GM10266 (cell line): ENCODE data around the gene ISYNA1.
"Not testable (repeated sequence)": the region's sequence is repeated elsewhere in the genome, so short reads cannot be mapped to it uniquely, and the experiment has no call there.

ENCODE experiments used
- DNase-seq: peaks from one replicate; pipeline ENCODE4 v3.0.0; 2012; ENCODE audit errors: extremely low spot score
- TF ChIP-seq, protein P1 (sequence below): IDR thresholded peaks from 2 replicates; pipeline ENCODE4 v1.5.1; 2012; ENCODE audit warnings: mild to moderate bottlenecking, low read depth; ENCODE audit not compliant: control insufficient read depth, insufficient read depth; ENCODE audit errors: missing control alignments

Gene ISYNA1

DNA sequence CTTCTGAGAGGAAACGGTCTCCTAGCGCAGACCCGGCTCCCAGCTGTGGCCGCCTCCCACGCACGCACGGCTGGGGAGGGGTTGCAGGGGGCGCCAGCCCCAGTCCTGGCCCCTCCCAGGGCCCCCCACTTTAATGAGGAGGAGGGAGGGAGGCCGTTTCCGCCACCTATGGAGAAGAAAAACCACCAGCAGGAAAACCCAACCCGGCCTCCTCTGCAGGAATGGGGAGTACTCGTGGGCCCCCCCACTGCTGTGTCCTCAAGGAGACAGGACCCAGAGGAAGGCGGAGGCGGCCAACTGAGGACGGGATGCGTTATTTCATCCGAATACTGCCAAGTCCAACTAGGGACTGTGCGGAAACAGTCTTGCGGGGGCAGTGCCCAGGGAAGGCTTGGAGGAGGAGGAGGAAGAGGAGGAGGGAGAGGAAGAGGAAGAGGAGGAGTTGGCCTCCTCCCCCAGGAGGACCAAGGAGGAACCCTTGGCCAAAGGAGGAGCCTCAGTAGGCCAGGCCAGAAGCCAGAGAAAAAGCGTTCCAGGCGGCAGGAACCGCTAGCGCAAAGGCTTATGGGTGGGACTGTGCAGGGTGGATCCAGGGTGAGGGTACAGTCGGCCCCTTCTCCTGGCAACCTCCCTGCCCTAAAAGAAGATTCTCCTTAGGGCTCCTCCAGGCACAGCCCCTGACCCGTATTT lies 22.6 kb downstream of the ISYNA1 start:
- no peak for DNase-seq
- TF ChIP-seq, protein P1, sequence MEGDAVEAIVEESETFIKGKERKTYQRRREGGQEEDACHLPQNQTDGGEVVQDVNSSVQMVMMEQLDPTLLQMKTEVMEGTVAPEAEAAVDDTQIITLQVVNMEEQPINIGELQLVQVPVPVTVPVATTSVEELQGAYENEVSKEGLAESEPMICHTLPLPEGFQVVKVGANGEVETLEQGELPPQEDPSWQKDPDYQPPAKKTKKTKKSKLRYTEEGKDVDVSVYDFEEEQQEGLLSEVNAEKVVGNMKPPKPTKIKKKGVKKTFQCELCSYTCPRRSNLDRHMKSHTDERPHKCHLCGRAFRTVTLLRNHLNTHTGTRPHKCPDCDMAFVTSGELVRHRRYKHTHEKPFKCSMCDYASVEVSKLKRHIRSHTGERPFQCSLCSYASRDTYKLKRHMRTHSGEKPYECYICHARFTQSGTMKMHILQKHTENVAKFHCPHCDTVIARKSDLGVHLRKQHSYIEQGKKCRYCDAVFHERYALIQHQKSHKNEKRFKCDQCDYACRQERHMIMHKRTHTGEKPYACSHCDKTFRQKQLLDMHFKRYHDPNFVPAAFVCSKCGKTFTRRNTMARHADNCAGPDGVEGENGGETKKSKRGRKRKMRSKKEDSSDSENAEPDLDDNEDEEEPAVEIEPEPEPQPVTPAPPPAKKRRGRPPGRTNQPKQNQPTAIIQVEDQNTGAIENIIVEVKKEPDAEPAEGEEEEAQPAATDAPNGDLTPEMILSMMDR: no peak

DNA sequence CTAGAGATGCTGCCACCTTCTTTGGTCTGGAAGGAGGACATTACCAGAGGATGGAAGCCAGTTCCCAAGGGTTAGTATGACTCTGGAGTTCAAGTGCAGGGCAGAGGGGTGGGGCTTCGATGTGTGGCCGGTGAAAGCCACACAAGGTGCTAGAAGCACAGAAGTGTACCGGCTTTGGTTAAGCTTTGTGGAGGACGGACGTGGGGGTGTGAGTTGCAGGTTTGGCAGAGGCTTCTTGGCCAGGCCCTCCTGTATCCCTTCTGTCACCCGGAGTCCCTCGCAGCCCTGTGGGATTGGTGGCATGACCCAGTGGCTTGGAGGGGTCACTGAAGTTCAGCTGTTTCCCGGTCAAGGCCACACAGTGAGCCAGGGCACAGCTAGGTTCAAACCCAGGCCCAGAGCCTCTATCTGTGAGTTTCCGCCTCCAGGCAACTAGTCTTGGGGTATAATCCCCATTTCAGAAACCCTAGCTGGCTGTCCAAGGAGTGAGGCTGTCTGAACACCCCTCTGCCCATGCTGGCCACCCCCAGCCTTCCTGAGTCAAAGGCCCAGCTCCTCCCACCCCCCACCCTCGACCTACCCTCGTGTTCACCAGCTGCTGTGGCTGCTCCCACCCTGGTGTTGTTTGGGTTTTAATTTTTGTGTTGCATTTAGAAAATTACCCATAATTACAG lies 23.3 kb downstream of the ISYNA1 start:
- DNase-seq: no peak
- TF ChIP-seq, protein P1: no peak

DNA sequence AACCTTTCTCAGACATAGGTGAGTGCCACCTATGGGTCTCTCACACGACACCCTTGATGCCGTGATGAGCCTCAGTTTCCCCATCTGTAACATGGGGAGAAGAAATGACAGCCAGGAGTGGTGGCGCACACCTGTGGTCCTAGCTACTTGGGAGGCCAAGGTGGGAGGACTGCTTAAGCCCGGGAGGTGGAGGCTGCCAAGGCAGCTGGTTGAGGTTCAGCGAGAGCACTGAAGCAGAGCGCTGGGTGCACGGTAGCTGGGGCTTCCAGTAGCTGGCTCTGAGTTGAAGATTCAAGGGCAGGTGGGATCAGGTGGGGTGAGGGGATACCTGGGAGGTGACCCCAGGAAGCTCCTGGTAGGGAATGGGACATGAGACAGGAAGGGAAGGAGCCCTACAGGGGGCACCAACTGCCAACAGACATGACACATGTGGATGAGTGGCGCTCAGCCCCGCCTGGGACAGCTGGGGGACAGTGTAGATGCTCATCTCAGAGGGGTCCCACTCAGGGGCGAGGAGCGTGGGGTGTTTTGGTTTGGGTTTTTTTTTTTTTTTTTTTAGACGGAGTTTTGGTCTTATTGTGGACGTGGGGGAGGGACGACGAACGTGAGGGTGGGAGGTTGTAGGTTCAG lies 25.2 kb downstream of the ISYNA1 start:
- TF ChIP-seq, protein P1: no peak
- DNase-seq: no peak

DNA sequence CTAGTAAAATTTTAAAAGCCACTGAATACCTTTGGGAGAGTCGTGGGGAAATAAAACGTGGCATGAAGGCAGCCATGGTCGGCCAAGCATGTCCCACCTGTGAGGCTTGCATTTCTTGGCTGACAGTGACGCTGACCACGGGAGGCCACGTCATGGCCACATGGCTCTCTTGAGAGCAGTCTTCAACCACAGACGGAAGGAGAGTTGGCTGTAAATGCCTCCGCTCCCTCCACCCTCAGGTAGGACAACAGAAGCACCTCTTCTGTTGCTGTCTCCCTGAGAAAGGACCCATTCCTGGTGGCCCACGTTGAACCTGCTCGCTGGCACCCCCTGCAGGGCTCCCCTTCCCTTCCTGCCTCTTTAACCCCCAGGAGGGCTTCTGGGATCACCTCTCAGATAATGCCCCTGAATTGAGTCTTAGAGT lies 29.9 kb downstream of the ISYNA1 start:
- DNase-seq: peak; percentile 75
- TF ChIP-seq, protein P1: peak; percentile 48

DNA sequence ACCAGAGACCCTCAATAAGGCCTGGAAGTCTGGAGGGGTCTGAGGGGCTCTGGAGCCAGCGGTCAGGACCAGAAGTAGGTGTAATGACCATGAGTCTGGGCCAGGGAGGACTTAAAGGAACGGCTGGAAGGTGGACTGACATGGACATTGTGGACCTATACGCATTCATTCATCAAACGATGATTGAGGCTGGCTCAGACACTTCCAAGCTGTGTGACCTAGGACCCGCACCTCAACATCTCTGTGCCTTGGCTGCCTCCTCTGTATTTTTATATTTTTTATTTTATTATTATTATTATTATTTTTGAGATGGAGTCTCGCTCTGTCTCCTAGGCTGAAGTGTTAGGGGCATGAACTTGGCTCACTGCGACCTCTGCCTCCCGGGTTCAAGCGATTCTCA lies 31.2 kb downstream of the ISYNA1 start:
- no peak for DNase-seq
- TF ChIP-seq, protein P1: no peak

DNA sequence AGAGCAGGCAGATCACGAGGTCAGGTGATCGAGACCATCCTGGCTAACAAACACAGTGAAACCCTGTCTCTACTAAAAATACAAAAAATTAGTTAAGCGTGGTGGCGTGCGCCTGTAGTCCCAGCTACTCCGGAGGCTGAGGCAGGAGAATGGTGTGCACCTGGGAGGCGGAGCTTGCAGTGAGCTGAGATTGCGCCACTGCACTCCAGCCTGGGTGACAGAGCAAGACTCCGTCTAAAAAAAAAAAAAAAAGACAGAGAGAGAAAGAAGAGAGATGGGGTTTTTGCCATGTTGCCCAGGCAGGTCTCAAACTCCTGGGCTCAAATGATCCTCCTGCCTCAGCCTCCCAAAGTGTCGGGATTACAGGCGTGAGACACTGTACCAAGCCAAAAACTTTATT lies 32.2 kb downstream of the ISYNA1 start:
- DNase-seq: not testable (repeated sequence)

DNA sequence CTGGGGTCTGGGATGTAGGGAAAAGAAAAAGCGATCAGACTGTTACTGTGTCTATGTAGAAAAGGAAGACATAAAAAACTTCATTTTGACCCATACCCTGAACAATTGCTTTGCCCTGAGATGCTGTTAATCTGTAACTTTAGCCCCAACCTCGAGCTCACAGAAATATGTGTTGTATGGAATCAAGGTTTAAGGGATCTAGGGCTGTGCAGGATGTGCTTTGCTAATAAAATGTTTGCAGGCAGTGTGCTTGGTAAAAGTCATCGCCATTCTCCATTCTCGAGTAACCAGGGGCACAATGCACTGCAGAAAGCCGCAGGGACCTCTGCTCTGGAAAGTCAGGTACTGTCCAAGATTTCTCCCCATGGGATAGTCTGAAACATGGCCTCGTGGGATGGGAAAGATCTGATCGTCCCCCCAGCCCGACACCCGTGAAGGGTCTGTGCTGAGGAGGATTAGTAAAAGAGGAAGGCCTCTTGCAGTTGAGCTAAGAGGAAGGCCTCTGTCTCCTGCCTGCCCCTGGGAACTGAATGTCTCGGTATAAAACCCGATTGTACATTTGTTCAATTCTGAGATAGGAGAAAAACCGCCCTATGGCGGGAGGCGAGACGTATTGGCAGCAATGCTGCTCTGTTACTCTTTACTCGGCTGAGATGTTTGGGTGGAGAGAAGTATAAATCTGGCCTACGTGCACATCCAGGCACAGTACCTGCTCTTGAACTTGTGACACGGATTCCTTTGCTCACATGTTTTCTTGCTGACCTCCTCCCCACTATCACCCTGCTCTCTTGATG lies 35.3 kb downstream of the ISYNA1 start:
- not testable (repeated sequence) for DNase-seq
